Right lobe of liver (tissue), 6 donors: ENCODE results near the gene UBE2F. TPM values are rescaled to one million over a fixed set of nuclear protein-coding genes. Genes with fewer than 3 reads are reported as not detected.
"Not testable (repeated sequence)": the region's sequence is repeated elsewhere in the genome, so short reads cannot be mapped to it uniquely, and the experiment has no call there.

Experiments
- ATAC-seq, 4 donors: fragments of 200-7000 bp; cut with Tn5 transposase; one replicate each; pipeline ENCODE4 v1.9.1; 2020; ENCODE audit warnings: mild to moderate bottlenecking in 4 of 4, moderate library complexity in 4 of 4
- DNase-seq, 3 donors: peaks; one replicate each; pipeline ENCODE4 v3.0.0-alpha.2; 2020
- H3K27ac ChIP-seq, 3 donors: fragments of 200-600 bp; one replicate each; pipeline ENCODE4 v1.8.0; 2022
- H3K27me3 ChIP-seq, 2 donors: fragments of 200-600 bp; one replicate each; pipeline ENCODE4 v1.8.0; 2022
- H3K36me3 ChIP-seq, 4 donors: fragments of 200-600 bp; sonication (generic) in 1 of 4; one replicate each; pipeline versions ENCODE4 v1.5.1 to v1.8.0; 2017 to 2022; ENCODE audit warnings: control low read depth in 1 of 4
- H3K4me1 ChIP-seq, 4 donors: fragments of 200-600 bp; sonication (generic) in 1 of 4; one replicate each; pipeline versions ENCODE4 v1.5.1 to v1.8.0; 2017 to 2022; ENCODE audit warnings: control low read depth in 1 of 4
- H3K4me3 ChIP-seq, 3 donors: fragments of 200-600 bp; one replicate each; pipeline ENCODE4 v1.8.0; 2022
- H3K9me3 ChIP-seq, 4 donors: fragments of 200-600 bp; sonication (generic) in 1 of 4; one replicate each; pipeline versions ENCODE4 v1.5.1 to v1.8.0; 2017 to 2022; ENCODE audit warnings: control low read depth in 1 of 4
- POLR2A ChIP-seq: fragments of 450-650 bp; IDR thresholded peaks from one replicate; pipeline ENCODE4 v1.6.1; 2017; ENCODE audit warnings: antibody characterized with exemption, mild to moderate bottlenecking
- WGBS: methylation state at CpG from one replicate; pipeline ENCODE4 v1.1.6; 2018; ENCODE audit warnings: low coverage, low lambda C conversion rate; ENCODE audit not compliant: insufficient coverage; ENCODE audit errors: missing lambda C conversion rate; 5-methylcytosine and 5-hydroxymethylcytosine counted together
- intact Hi-C, 2 donors: fragments of 100-400 bp; cut with DNase I; formaldehyde crosslinking; loops; one replicate each; pipeline versions ENCODE4 v1.11.2 to v1.14.1; 2022
- total RNA-seq, 6 experiments: library from RNA; depleted of rRNA in 2 of 6; stranded (reverse); fragments of >200 nt in 2 of 6; fragmentation: NEBNext Ultra II Directional in 3 of 6; extraction: Animal tissue kit (Norgen Biotek cat#: 25700) in 3 of 6; gene quantifications; one replicate each; pipeline versions ENCODE4 v1.1.0 to v1.2.4, GENCODE V29; 2016 to 2023
- TF ChIP-seq, protein P1 (sequence below), 4 donors: fragments of 200-600 bp in 3 of 4; fragments of 450-650 bp in 1 of 4; IDR thresholded peaks; one replicate each; pipeline versions ENCODE4 v1.5.1 to v1.8.0; 2016 to 2022; ENCODE audit warnings: antibody characterized with exemption in 4 of 4, mild to moderate bottlenecking in 2 of 4
- donor health status: DM: no; HTN: yes; CAD: no.
- donor health status: DM: no; HTN: no; CAD: no.
- donor health status: DM: no; HTN: no; CAD: no.
- donor health status: DM: no; HTN: yes; CAD: no.
- donor health status: DM: no; HTN: yes; CAD: no.

UBE2F gene
- total RNA-seq, 6 experiments from 2014 or later, result 23.3 to 44.9 (median 28.3) TPM

DNA sequence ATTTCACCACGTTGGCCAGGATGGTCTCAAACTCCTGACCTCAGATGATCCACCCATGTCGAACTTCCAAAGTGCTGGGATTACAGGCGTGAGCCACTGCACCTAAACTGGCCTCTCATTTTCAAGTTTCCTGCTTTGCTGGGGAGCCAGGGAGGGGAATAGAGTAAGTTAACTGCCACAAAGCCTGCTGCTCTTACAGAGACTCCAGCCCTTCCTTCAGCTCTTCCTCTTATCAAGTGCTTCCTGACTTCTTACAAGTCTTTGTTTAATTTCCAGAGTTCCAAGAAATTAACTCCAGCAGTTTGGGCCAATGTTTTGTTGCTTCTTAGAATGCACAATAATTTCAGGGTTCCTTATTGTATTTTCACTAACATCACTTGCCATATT is 24.3 kb upstream of the UBE2F start:
- 58% methylated on average over 3 of the region's 3 CpGs for WGBS
- DNase-seq, result no peak
- Histone ChIP-seq H3K27me3 (no peaks in the 10 kb centered on the region), H3K4me3 (no peak overlapping the region), H3K36me3 (no peaks in the 10 kb centered on the region), H3K4me1 (no peaks in the 10 kb centered on the region), H3K27ac (no peak overlapping the region), H3K9me3 (no peaks in the 10 kb centered on the region)
- intact Hi-C loops, result no loop called here
- no peak for TF ChIP-seq POLR2A
- TF ChIP-seq, protein P1, sequence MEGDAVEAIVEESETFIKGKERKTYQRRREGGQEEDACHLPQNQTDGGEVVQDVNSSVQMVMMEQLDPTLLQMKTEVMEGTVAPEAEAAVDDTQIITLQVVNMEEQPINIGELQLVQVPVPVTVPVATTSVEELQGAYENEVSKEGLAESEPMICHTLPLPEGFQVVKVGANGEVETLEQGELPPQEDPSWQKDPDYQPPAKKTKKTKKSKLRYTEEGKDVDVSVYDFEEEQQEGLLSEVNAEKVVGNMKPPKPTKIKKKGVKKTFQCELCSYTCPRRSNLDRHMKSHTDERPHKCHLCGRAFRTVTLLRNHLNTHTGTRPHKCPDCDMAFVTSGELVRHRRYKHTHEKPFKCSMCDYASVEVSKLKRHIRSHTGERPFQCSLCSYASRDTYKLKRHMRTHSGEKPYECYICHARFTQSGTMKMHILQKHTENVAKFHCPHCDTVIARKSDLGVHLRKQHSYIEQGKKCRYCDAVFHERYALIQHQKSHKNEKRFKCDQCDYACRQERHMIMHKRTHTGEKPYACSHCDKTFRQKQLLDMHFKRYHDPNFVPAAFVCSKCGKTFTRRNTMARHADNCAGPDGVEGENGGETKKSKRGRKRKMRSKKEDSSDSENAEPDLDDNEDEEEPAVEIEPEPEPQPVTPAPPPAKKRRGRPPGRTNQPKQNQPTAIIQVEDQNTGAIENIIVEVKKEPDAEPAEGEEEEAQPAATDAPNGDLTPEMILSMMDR (IDR thresholded peaks at IDR 0.05), result no peak
- peak; percentile 21 to 54 (median 47) for ATAC-seq

- ATAC-seq, result no peak
- H3K27ac ChIP-seq, result no peak overlapping the region
- no CpG with 5 or more reads among the region's 7 CpGs for WGBS
- no peak for DNase-seq
- TF ChIP-seq POLR2A, result no peak
- TF ChIP-seq, protein P1 (IDR thresholded peaks at IDR 0.05), result no peak
- H3K4me1 ChIP-seq, result no peaks in the 10 kb centered on the region
- H3K36me3 ChIP-seq, result no peaks in the 10 kb centered on the region
- no peaks in the 10 kb centered on the region for H3K27me3 ChIP-seq
- intact Hi-C loops, result no loop called here
- no peaks in the 10 kb centered on the region for H3K9me3 ChIP-seq
- no peak overlapping the region for H3K4me3 ChIP-seq
These were observed 23.3 kb upstream of the UBE2F start for GRCh38 chr2:237943395-237944094.

DNA sequence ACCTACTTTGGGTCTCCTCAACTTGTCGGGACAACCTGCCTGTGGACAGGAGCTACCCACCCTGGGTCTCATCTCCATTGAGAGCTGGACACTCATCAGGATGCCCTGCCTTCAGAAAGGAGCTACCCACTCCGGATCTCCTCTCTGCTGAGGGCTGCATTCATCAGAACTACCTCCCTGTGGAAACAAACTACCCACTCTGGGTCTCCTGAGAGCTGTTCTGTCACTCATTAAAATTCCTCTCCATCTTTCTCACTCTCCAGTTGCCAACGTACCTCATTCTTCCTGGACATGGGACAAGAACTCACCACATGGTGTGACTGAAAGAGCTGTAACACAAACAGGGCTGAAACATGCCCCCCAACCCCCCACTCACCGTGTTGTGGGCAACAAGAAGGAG is 22.5 kb upstream of the UBE2F start:
- 68% methylated on average over 3 of the region's 4 CpGs for WGBS
- Histone ChIP-seq H3K27me3 (no peaks in the 10 kb centered on the region), H3K4me1 (no peaks in the 10 kb centered on the region), H3K36me3 (no peaks in the 10 kb centered on the region), H3K27ac (no peak overlapping the region), H3K4me3 (no peak overlapping the region), H3K9me3 (no peaks in the 10 kb centered on the region)
- ATAC-seq, result no peak
- no peak for DNase-seq
- TF ChIP-seq, protein P1 (IDR thresholded peaks at IDR 0.05), result no peak
- TF ChIP-seq POLR2A, result no peak
- intact Hi-C loops, result no loop called here

DNA sequence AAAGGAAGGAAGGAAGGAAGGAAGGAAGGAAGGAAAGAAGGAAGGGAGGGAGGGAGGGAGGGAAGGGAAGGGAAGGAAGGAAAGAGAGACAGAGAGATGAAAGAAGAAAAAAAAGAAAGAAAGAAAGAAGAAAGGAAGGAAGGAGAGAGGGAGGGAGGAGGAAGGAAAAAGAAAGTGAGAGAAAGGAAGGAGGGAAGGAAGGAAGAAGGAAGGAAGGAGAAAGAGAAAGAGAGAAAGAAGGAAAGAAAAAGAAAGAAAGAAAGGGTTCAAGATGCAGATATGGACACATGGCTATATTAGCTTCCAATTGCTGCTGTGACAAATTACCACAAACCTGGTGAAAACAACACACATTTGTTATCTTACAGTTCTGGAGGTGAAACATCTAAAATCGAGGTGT is 20.4 kb upstream of the UBE2F start:
- no peak overlapping the region for H3K4me3 ChIP-seq
- DNase-seq (no peak), ATAC-seq (no peak)
- H3K27ac ChIP-seq, result no peak overlapping the region
- intact Hi-C loops, result no loop called here
- WGBS, result 50% methylated on average over 1 of the region's 1 CpG
- H3K9me3 ChIP-seq, result no peaks in the 10 kb centered on the region
- no peaks in the 10 kb centered on the region for H3K36me3 ChIP-seq
- no peaks in the 10 kb centered on the region for H3K4me1 ChIP-seq
- TF ChIP-seq POLR2A, result no peak
- TF ChIP-seq, protein P1 (IDR thresholded peaks at IDR 0.05), result no peak
- H3K27me3 ChIP-seq, result no peaks in the 10 kb centered on the region

- intact Hi-C loops, ATAC-seq: not testable (repeated sequence)
- WGBS, result 71% methylated on average over 4 of the region's 4 CpGs
These were observed 15.5 kb upstream of the UBE2F start for GRCh38 chr2:237951354-237951753.

More at GRCh38 chr2:237951354-237951753, 15.5 kb upstream of the UBE2F start:
- H3K4me3 ChIP-seq, H3K4me1 ChIP-seq, H3K27me3 ChIP-seq, H3K9me3 ChIP-seq, H3K36me3 ChIP-seq, H3K27ac ChIP-seq, DNase-seq: not testable (repeated sequence)
